Activated CD4-positive, alpha-beta T cell treated with anti-CD3 and anti-CD28 coated beads, Interleukin-2, amount 10 ng/mL, durations not matched to agents 24 days and 14 days (primary cell): ENCODE data around the gene GPSM1. TPM values are rescaled to one million over a fixed set of nuclear protein-coding genes. Genes with fewer than 3 reads are reported as not detected.
"Not testable (repeated sequence)": the region's sequence is repeated elsewhere in the genome, so short reads cannot be mapped to it uniquely, and the experiment has no call there.

Experiments used
- DNase-seq: peaks from one replicate; pipeline ENCODE4 v3.0.0; 2022
- H3K27ac Mint-ChIP-seq: one replicate; pipeline ENCODE4 v1.8.0; 2022; ENCODE audit warnings: mild to moderate bottlenecking, mixed read lengths
- H3K27me3 Mint-ChIP-seq: one replicate; pipeline ENCODE4 v1.8.0; 2022; ENCODE audit warnings: mixed read lengths
- H3K36me3 Mint-ChIP-seq: one replicate; pipeline ENCODE4 v1.8.0; 2022; ENCODE audit warnings: low read depth, mild to moderate bottlenecking, mixed read lengths
- H3K4me1 Mint-ChIP-seq: one replicate; pipeline ENCODE4 v1.8.0; 2021; ENCODE audit warnings: mixed read lengths
- H3K4me3 Mint-ChIP-seq: one replicate; pipeline ENCODE4 v1.8.0; 2022; ENCODE audit warnings: mild to moderate bottlenecking, moderate library complexity, mixed read lengths
- H3K9me3 Mint-ChIP-seq: one replicate; pipeline ENCODE4 v1.8.0; 2021; ENCODE audit warnings: mixed read lengths
- intact Hi-C: fragments of 100-400 bp; cut with micrococcal nuclease; formaldehyde crosslinking; loops from one replicate; pipeline ENCODE4 v1.15.1; 2023
- total RNA-seq: library from RNA; stranded (reverse); gene quantifications from 2 replicates; pipeline ENCODE4 v1.2.3, GENCODE V29; 2022

GPSM1 gene
- total RNA-seq, 1 donor from 2014 or later: 19.2 TPM

DNA sequence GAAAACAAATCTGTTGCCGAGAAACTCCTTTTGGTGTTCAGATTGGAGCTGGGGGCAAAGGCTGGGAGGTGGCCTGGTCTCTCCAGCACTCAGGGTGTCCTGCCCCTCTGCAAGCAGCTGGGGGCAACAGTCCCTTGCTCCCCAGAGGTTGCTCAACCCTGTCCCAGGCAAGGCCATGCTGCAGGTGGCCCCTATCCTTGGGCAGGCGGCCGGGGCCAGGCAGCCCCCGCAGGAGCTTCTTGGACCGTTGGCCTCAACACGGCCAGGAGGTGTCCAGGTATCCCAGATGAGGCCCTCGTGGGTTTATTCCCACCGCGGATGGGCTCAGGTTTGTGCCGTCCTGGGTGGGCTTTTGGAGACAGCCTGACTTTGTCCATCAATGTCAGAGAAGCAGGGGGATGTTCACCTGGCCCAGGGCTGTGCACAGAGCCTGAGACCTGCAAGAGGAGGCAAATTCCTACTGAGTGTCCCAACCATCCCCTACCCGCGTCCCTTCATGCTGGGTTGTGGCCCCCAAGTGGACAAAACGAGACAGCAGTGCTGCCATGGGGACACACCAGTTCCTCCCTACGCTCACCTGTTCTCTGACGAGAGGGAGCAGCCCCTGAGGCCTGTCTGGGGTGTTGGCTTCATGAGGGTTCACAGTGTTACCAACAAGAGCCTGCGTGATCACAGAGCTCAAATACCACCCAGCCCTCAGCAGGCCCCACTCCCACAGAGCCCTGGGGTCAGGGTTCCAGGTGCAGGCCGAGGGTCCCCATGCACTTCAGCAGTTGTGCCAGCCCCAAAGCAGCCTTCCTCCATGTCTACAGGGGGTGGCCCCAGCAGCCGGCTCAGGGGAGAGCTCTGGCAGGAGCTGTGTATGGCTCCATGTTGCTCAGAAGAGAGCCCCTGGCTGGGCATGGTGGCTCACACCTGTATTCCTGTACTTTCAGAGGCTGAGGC, 14.0 kb upstream of the GPSM1 start:
- peaks cover 14% of the 10 kb centered on the region for H3K9me3 Mint-ChIP-seq
- no peak overlapping the region for H3K27ac Mint-ChIP-seq
- intact Hi-C loops: no loop called here
- DNase-seq: no peak
- H3K4me3 Mint-ChIP-seq: no peak overlapping the region
- no peaks in the 10 kb centered on the region for H3K36me3 Mint-ChIP-seq
- no peaks in the 10 kb centered on the region for H3K27me3 Mint-ChIP-seq
- H3K4me1 Mint-ChIP-seq: no peaks in the 10 kb centered on the region

GRCh38 chr9:136314056-136314416, 13.3 kb upstream of the GPSM1 start:
- DNase-seq: no peak
- peaks cover 14% of the 10 kb centered on the region for H3K9me3 Mint-ChIP-seq
- no peaks in the 10 kb centered on the region for H3K36me3 Mint-ChIP-seq
- H3K4me3 Mint-ChIP-seq: no peak overlapping the region
- no peaks in the 10 kb centered on the region for H3K27me3 Mint-ChIP-seq
- no peaks in the 10 kb centered on the region for H3K4me1 Mint-ChIP-seq
- intact Hi-C loops: no loop called here
- H3K27ac Mint-ChIP-seq: no peak overlapping the region

DNA sequence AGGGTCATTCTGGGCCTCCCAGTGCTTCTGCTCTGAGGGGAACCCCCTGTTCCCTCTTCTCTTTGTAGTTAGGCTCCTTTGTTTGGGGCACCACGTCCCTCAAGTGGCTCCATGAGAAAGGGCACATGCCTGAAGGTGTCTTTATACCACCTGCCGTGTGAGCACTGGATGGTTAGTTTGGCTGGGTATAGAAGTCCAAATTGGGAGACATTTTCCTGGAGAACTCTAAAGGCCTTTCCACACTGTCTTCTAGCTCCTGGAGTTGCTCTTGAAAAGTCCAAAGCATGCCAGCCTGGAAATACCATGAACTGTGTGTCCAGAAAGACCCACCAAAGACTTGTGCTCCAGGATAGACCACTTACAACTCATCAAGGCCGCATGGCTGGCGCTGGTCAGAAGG, 12.4 kb upstream of the GPSM1 start:
- no peaks in the 10 kb centered on the region for H3K36me3 Mint-ChIP-seq
- intact Hi-C loops: no loop called here
- H3K9me3 Mint-ChIP-seq: peaks cover 14% of the 10 kb centered on the region
- H3K27ac Mint-ChIP-seq: no peak overlapping the region
- H3K4me1 Mint-ChIP-seq: no peaks in the 10 kb centered on the region
- DNase-seq: no peak
- no peaks in the 10 kb centered on the region for H3K27me3 Mint-ChIP-seq
- no peak overlapping the region for H3K4me3 Mint-ChIP-seq

DNA sequence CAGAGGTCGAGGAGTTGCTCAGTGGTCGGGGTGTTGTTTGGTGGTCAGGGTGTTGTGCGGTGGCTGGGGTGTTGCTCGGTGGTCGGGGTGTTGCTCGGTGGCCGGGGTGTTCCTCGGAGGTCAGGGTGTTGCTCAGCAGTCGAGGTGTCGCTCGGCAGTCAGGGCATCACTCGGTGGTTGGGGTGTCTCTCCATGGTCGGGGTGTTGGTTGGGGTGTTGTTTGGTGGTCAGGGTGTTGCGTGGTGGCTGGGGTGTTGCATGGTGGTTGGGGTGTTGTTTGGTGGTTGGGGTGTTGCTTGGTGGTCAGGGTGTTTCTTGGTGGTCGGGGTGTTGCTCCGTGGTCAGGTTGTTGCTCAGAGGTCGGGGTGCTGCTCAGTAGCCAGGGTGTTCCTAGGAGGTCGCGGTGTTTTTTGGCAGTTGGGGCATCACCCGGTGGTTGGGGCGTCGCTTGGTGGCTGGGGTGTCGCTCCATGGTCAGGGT, 11.0 kb upstream of the GPSM1 start:
- H3K27ac Mint-ChIP-seq: peak overlapping the region; percentile 40
- no peak overlapping the region for H3K4me3 Mint-ChIP-seq
- no peaks in the 10 kb centered on the region for H3K4me1 Mint-ChIP-seq
- no peaks in the 10 kb centered on the region for H3K36me3 Mint-ChIP-seq
- H3K9me3 Mint-ChIP-seq: peaks cover 14% of the 10 kb centered on the region
- no peak for DNase-seq
- intact Hi-C loops: no loop called here
- no peaks in the 10 kb centered on the region for H3K27me3 Mint-ChIP-seq

- no peaks in the 10 kb centered on the region for H3K36me3 Mint-ChIP-seq
- no peak overlapping the region for H3K27ac Mint-ChIP-seq
- no peaks in the 10 kb centered on the region for H3K4me1 Mint-ChIP-seq
- H3K27me3 Mint-ChIP-seq: no peaks in the 10 kb centered on the region
- DNase-seq: no peak
- peaks cover 14% of the 10 kb centered on the region for H3K9me3 Mint-ChIP-seq
- intact Hi-C loops: no loop called here
- no peak overlapping the region for H3K4me3 Mint-ChIP-seq
Observed at GRCh38 chr9:136316896-136317676, 10.3 kb upstream of the GPSM1 start.

GRCh38 chr9:136317695-136318094, 9.6 kb upstream of the GPSM1 start:
- intact Hi-C loops: no loop called here
- DNase-seq: no peak
- Mint-ChIP-seq H3K36me3 (no peaks in the 10 kb centered on the region), H3K4me1 (no peaks in the 10 kb centered on the region), H3K27ac (no peak overlapping the region), H3K9me3 (peaks cover 14% of the 10 kb centered on the region), H3K27me3 (no peaks in the 10 kb centered on the region), H3K4me3 (no peak overlapping the region)

DNA sequence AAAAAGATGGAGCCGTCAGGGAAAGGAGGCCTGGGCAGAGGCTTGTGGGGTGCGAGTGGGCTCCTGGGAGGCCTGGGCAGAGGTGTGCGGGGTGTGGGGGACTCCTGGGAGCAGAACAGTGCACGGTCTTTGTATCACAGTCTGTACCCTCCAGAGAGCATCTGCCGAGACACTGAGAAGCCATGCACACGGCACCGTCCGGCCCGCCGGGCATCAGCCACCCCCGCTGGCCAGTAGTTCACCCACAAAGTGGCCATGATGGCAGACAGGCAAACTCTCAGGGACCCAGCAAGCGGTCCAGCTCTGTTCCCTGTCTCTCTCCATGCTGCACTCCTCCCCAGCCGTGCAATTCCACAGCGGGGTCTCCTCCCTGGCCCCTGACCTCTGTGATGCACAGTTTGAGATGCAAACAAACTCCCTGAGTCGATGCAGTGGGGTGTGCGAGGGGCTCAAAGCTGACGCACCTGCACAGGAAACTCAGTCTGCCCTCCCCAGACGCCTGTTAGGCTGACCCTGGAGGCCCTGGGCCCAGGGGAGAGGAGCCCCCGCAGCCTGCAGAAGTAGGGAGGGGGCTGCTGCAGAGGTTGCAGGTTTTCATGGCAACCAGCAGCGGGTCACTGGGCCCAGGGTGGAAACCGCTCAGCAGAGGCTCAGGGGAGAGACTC, 9.1 kb upstream of the GPSM1 start:
- Mint-ChIP-seq H3K27me3 (no peaks in the 10 kb centered on the region), H3K9me3 (peaks cover 14% of the 10 kb centered on the region), H3K27ac (no peak overlapping the region), H3K4me3 (no peak overlapping the region), H3K36me3 (no peaks in the 10 kb centered on the region), H3K4me1 (no peaks in the 10 kb centered on the region)
- intact Hi-C loops: no loop called here
- no peak for DNase-seq

GRCh38 chr9:136318776-136319241, 8.5 kb upstream of the GPSM1 start:
- Mint-ChIP-seq H3K4me3 (no peak overlapping the region), H3K4me1 (no peaks in the 10 kb centered on the region), H3K27me3 (no peaks in the 10 kb centered on the region), H3K27ac (no peak overlapping the region), H3K36me3 (no peaks in the 10 kb centered on the region), H3K9me3 (peaks cover 14% of the 10 kb centered on the region)
- intact Hi-C loops: no loop called here
- no peak for DNase-seq

- H3K36me3 Mint-ChIP-seq, intact Hi-C loops, H3K4me3 Mint-ChIP-seq, DNase-seq, H3K27me3 Mint-ChIP-seq, H3K27ac Mint-ChIP-seq, H3K4me1 Mint-ChIP-seq: not testable (repeated sequence)
- H3K9me3 Mint-ChIP-seq: peaks cover 14% of the 10 kb centered on the region
Observed at GRCh38 chr9:136319244-136319643, 8.1 kb upstream of the GPSM1 start.

DNA sequence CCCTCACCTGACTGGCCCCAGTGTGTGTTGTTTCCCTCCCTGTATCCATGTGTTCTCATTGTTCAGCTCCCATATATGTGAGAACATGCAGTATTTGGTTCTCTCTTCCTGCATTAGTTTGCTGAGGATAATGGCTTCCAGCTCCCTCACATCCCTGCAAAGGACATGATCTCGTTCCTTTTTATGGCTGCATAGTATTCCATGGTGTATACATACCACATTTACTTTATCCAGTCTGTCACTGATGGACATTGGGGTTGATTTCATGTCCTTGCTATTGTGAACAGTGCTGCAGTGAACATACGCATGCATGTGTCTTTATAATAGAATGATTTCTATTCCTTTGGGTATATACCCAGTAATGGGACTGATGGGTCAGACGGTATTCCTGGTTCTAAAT, 7.4 kb upstream of the GPSM1 start:
- H3K27me3 Mint-ChIP-seq, intact Hi-C loops, H3K4me1 Mint-ChIP-seq, H3K27ac Mint-ChIP-seq, DNase-seq, H3K36me3 Mint-ChIP-seq, H3K4me3 Mint-ChIP-seq: not testable (repeated sequence)
- H3K9me3 Mint-ChIP-seq: peaks cover 14% of the 10 kb centered on the region

DNA sequence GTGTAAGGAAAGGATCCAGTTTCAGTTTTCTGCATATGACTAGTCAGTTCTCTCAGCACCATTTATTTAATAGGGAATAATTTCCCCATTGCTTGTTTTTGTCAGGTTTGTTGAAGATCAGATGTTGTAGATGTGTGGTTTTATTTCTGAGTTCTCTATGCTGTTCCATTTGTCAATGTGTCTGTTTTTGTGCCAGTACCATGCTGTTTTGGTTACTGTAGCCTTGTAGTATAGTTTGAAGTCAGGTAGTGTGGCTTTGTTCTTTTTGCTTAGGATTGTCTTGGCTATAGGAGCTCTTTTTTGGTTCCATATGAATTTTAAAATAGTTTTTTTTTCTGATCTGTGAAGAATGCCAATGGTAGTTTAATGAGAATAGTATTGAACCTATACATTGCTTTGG, 6.4 kb upstream of the GPSM1 start:
- H3K4me1 Mint-ChIP-seq, intact Hi-C loops, H3K36me3 Mint-ChIP-seq, H3K27me3 Mint-ChIP-seq, H3K27ac Mint-ChIP-seq, H3K9me3 Mint-ChIP-seq, H3K4me3 Mint-ChIP-seq, DNase-seq: not testable (repeated sequence)

DNA sequence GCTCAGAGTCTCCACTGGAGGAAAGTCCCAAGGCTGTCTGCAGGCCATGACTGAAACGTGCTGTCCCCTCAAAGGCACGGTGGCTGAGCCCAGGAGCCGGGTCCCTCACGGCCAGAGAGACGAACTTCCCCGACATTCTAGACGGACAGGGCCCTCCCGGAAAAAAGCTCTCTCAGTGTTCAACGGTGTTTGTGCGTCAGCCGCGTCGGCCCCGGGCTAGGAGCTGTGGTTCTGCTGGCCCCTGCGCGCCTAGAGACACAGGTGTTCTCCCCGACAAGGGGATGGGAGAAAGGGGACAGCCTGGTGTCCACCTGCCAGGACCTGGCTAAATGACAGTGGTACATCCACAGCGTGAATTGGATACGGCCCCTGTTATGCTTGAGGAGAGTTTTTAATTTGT, 5.8 kb upstream of the GPSM1 start:
- H3K4me1 Mint-ChIP-seq: no peaks in the 10 kb centered on the region
- DNase-seq: no peak

DNA sequence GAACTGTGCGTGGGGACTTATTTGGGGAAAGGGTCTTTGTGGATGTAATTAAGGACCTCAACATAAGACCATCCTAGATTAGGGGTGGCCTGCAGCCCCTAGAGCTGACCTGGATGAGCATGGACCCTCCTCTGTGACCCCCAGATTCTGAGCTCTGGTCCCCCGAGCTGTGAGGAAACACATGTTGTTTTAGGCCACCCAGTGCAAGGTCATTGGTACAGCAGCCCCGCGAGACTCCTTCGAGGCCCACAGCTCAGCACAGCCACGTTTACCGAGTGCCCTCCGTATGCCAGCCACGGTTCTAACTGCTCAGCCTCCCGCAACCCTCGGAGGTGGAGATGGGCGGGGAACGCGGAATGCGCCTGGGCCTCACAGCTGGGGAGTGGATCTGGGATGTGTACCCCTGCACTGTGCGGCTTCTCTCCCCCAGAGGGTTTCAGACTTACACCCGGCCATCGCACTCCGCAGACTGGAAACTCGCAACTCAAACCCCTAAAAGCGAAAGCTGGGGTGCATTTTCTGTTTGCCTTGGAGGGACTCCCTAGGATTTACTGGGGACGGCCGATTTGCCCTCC, 4.5 kb upstream of the GPSM1 start:
- Mint-ChIP-seq H3K27ac (no peak overlapping the region), H3K36me3 (no peaks in the 10 kb centered on the region), H3K4me1 (no peaks in the 10 kb centered on the region), H3K4me3 (no peak overlapping the region), H3K27me3 (no peaks in the 10 kb centered on the region), H3K9me3 (no peaks in the 10 kb centered on the region)
- no peak for DNase-seq
- intact Hi-C loops: no loop called here

More for the DNA sequence above, 5.8 kb upstream of the GPSM1 start:
- peaks cover 1% of the 10 kb centered on the region for H3K9me3 Mint-ChIP-seq
- H3K27me3 Mint-ChIP-seq: no peaks in the 10 kb centered on the region
- no peaks in the 10 kb centered on the region for H3K36me3 Mint-ChIP-seq
- no peak overlapping the region for H3K4me3 Mint-ChIP-seq
- H3K27ac Mint-ChIP-seq: no peak overlapping the region
- intact Hi-C loops: no loop called here
